Ovary (tissue), 3 donors: Measurements from ENCODE around the gene ASTL.

ENCODE experiments used
- EP300 ChIP-seq: sonication (generic); formaldehyde crosslinking; IDR thresholded peaks from one replicate; pipeline ENCODE4 v1.6.1; 2017; ENCODE audit warnings: antibody characterized with exemption
- POLR2A ChIP-seq: fragments of 450-650 bp; IDR thresholded peaks from one replicate; pipeline ENCODE4 v1.6.1; 2017; ENCODE audit warnings: antibody characterized with exemption, mild to moderate bottlenecking, moderate library complexity
- TF ChIP-seq, protein P1 (sequence below), 3 donors: fragments of 450-650 bp in 2 of 3; fragments of 200-600 bp in 1 of 3; IDR thresholded peaks; one replicate each; pipeline versions ENCODE4 v1.5.1 to v1.8.0; 2016 to 2022; ENCODE audit warnings: antibody characterized with exemption in 3 of 3, mild to moderate bottlenecking in 1 of 3
- donor health status: DM: no; HTN: no; CAD: no.

DNA sequence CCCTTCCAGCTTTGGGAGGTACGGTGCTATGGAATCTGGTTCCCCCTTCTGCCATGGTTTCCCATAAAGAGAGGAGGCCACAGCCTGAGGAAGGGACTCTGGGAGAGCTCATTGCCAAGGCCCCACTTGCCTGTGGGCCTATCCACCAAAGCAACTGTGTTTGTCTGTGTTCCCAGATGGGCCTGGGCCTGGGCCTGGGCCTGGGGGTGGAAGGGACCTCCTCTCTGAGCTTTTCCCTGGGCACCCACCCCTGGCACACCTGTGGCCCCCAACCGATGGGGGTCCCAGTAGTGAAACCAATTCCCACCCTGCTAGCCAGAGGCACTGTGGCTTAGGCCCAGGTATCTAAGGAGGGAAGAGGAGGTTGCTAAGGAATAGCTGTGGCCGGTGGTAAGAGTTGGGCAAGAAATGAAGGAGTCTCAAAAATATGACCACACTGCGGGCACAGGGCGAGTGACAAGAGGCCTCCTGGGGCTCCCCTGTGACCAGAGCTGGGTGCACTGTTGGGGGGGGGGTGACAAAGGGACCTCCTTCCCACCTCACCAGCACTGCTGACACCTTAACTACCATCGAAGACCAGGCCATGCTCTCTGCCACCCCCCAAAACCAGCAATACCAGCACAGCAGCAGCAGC, 11.8 kb upstream of the ASTL start:
- TF ChIP-seq, protein P1, sequence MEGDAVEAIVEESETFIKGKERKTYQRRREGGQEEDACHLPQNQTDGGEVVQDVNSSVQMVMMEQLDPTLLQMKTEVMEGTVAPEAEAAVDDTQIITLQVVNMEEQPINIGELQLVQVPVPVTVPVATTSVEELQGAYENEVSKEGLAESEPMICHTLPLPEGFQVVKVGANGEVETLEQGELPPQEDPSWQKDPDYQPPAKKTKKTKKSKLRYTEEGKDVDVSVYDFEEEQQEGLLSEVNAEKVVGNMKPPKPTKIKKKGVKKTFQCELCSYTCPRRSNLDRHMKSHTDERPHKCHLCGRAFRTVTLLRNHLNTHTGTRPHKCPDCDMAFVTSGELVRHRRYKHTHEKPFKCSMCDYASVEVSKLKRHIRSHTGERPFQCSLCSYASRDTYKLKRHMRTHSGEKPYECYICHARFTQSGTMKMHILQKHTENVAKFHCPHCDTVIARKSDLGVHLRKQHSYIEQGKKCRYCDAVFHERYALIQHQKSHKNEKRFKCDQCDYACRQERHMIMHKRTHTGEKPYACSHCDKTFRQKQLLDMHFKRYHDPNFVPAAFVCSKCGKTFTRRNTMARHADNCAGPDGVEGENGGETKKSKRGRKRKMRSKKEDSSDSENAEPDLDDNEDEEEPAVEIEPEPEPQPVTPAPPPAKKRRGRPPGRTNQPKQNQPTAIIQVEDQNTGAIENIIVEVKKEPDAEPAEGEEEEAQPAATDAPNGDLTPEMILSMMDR (IDR thresholded peaks at IDR 0.05): no peak
- TF ChIP-seq POLR2A (no peak), EP300 (no peak)
